Activated T-helper 1 cell treated with anti-CD3 and anti-CD28 coated beads, Interleukin-12 subunit alpha, Interleukin-12 subunit beta, Interleukin-2, Interleukin-4 antibody, amounts not matched to agents 30 ng/mL and 10 ng/mL and 1 ng/mL, durations not matched to agents 14 hours and 24 hours and 36 hours (primary cell): ENCODE measurements around the gene AP3S1. TPM values are rescaled to one million over a fixed set of nuclear protein-coding genes. Genes with fewer than 3 reads are reported as not detected.
"Not testable (repeated sequence)": the region's sequence is repeated elsewhere in the genome, so short reads cannot be mapped to it uniquely, and the experiment has no call there.

Experiments
- DNase-seq: peaks from one replicate; pipeline ENCODE4 v3.0.0; 2021; ENCODE audit warnings: low spot score
- H3K27ac Mint-ChIP-seq: one replicate; pipeline ENCODE4 v1.8.0; 2021; ENCODE audit warnings: mild to moderate bottlenecking, mixed read lengths
- H3K27me3 Mint-ChIP-seq: one replicate; pipeline ENCODE4 v1.8.0; 2022; ENCODE audit warnings: mild to moderate bottlenecking, moderate library complexity, mixed read lengths; ENCODE audit not compliant: insufficient read depth
- H3K36me3 Mint-ChIP-seq: one replicate; pipeline ENCODE4 v1.8.0; 2021; ENCODE audit warnings: low read depth, mixed read lengths
- H3K4me1 Mint-ChIP-seq: one replicate; pipeline ENCODE4 v1.8.0; 2021; ENCODE audit warnings: low read depth, mixed read lengths
- H3K4me3 Mint-ChIP-seq: one replicate; pipeline ENCODE4 v1.8.0; 2021; ENCODE audit warnings: mild to moderate bottlenecking, moderate library complexity, mixed read lengths
- H3K9me3 Mint-ChIP-seq: one replicate; pipeline ENCODE4 v1.8.0; 2021; ENCODE audit warnings: mixed read lengths
- intact Hi-C: fragments of 100-400 bp; cut with micrococcal nuclease; formaldehyde crosslinking; loops from one replicate; pipeline ENCODE4 v1.15.1; 2024
- total RNA-seq: library from RNA; stranded (reverse); gene quantifications from 2 replicates; pipeline ENCODE4 v1.2.3, GENCODE V29; 2022

Gene AP3S1
- total RNA-seq, 1 donor from 2014 or later: 49.7 TPM

- Mint-ChIP-seq H3K4me3 (no peak overlapping the region), H3K36me3 (no peaks in the 10 kb centered on the region), H3K27ac (no peak overlapping the region), H3K27me3 (peaks cover 4% of the 10 kb centered on the region), H3K9me3 (peaks cover 10% of the 10 kb centered on the region), H3K4me1 (peaks cover 17% of the 10 kb centered on the region)
- DNase-seq: no peak
- intact Hi-C loops: no loop called here
Measured at GRCh38 chr5:115857057-115857479, 15.3 kb downstream of the AP3S1 start.

GRCh38 chr5:115857626-115858349 lies 16.1 kb downstream of the AP3S1 start:
- Mint-ChIP-seq H3K4me1 (peaks cover 17% of the 10 kb centered on the region), H3K36me3 (no peaks in the 10 kb centered on the region), H3K4me3 (no peak overlapping the region), H3K27ac (no peak overlapping the region), H3K27me3 (peaks cover 4% of the 10 kb centered on the region), H3K9me3 (peaks cover 10% of the 10 kb centered on the region)
- intact Hi-C loops: no loop called here
- DNase-seq: no peak

- Mint-ChIP-seq H3K4me3 (no peak overlapping the region), H3K9me3 (peaks cover 7% of the 10 kb centered on the region), H3K36me3 (no peaks in the 10 kb centered on the region), H3K27ac (no peak overlapping the region), H3K4me1 (peaks cover 12% of the 10 kb centered on the region), H3K27me3 (peaks cover 4% of the 10 kb centered on the region)
- DNase-seq: no peak
- intact Hi-C loops: no loop called here
Measured at GRCh38 chr5:115858396-115858795, 16.7 kb downstream of the AP3S1 start.

GRCh38 chr5:115859378-115859777 lies 17.6 kb downstream of the AP3S1 start:
- peaks cover 10% of the 10 kb centered on the region for H3K4me1 Mint-ChIP-seq
- peaks cover 1% of the 10 kb centered on the region for H3K9me3 Mint-ChIP-seq
- peaks cover 4% of the 10 kb centered on the region for H3K27me3 Mint-ChIP-seq
- no peaks in the 10 kb centered on the region for H3K36me3 Mint-ChIP-seq
- no peak overlapping the region for H3K27ac Mint-ChIP-seq
- H3K4me3 Mint-ChIP-seq: no peak overlapping the region
- intact Hi-C loops: no loop called here
- no peak for DNase-seq

GRCh38 chr5:115869256-115869795 lies 27.6 kb downstream of the AP3S1 start:
- H3K27me3 Mint-ChIP-seq: no peaks in the 10 kb centered on the region
- H3K9me3 Mint-ChIP-seq: peaks cover 2% of the 10 kb centered on the region
- H3K4me3 Mint-ChIP-seq: no peak overlapping the region
- peaks cover 9% of the 10 kb centered on the region for H3K36me3 Mint-ChIP-seq
- intact Hi-C loops: no loop called here
- no peak overlapping the region for H3K27ac Mint-ChIP-seq
- H3K4me1 Mint-ChIP-seq: no peaks in the 10 kb centered on the region
- DNase-seq: no peak

GRCh38 chr5:115872447-115872846 lies 30.7 kb downstream of the AP3S1 start:
- Mint-ChIP-seq H3K36me3 (peaks cover 13% of the 10 kb centered on the region), H3K4me3 (no peak overlapping the region), H3K4me1 (no peaks in the 10 kb centered on the region), H3K27ac (no peak overlapping the region), H3K27me3 (no peaks in the 10 kb centered on the region), H3K9me3 (no peaks in the 10 kb centered on the region)
- intact Hi-C loops: no loop called here
- DNase-seq: no peak

- H3K27ac Mint-ChIP-seq: no peak overlapping the region
- H3K36me3 Mint-ChIP-seq: peaks cover 14% of the 10 kb centered on the region
Measured at GRCh38 chr5:115873392-115873791, 31.7 kb downstream of the AP3S1 start.

GRCh38 chr5:115875447-115875846 lies 33.7 kb downstream of the AP3S1 start:
- intact Hi-C loops: no loop called here
- DNase-seq: no peak
- Mint-ChIP-seq H3K4me3 (no peak overlapping the region), H3K36me3 (peaks cover 20% of the 10 kb centered on the region), H3K9me3 (peaks cover 16% of the 10 kb centered on the region), H3K27ac (no peak overlapping the region), H3K27me3 (no peaks in the 10 kb centered on the region), H3K4me1 (no peaks in the 10 kb centered on the region)

More at GRCh38 chr5:115873392-115873791, 31.7 kb downstream of the AP3S1 start:
- Mint-ChIP-seq H3K4me3 (no peak overlapping the region), H3K27me3 (no peaks in the 10 kb centered on the region), H3K4me1 (no peaks in the 10 kb centered on the region), H3K9me3 (peaks cover 7% of the 10 kb centered on the region)
- intact Hi-C loops: no loop called here
- no peak for DNase-seq

GRCh38 chr5:115877342-115877741 lies 35.6 kb downstream of the AP3S1 start:
- DNase-seq, intact Hi-C loops, H3K4me3 Mint-ChIP-seq, H3K4me1 Mint-ChIP-seq, H3K27ac Mint-ChIP-seq, H3K27me3 Mint-ChIP-seq: not testable (repeated sequence)
- Mint-ChIP-seq H3K36me3 (peaks cover 13% of the 10 kb centered on the region), H3K9me3 (peaks cover 16% of the 10 kb centered on the region)

- H3K36me3 Mint-ChIP-seq, H3K27me3 Mint-ChIP-seq, DNase-seq, intact Hi-C loops, H3K4me3 Mint-ChIP-seq, H3K27ac Mint-ChIP-seq, H3K4me1 Mint-ChIP-seq: not testable (repeated sequence)
- H3K9me3 Mint-ChIP-seq: peaks cover 16% of the 10 kb centered on the region
Measured at GRCh38 chr5:115882434-115882833, 40.7 kb downstream of the AP3S1 start.

GRCh38 chr5:115884704-115885103 lies 43.0 kb downstream of the AP3S1 start:
- Mint-ChIP-seq H3K27ac (no peak overlapping the region), H3K27me3 (no peaks in the 10 kb centered on the region), H3K36me3 (peaks cover 3% of the 10 kb centered on the region), H3K9me3 (peaks cover 5% of the 10 kb centered on the region), H3K4me3 (no peak overlapping the region), H3K4me1 (no peaks in the 10 kb centered on the region)
- intact Hi-C loops: no loop called here
- DNase-seq: no peak

- DNase-seq, H3K4me3 Mint-ChIP-seq, H3K27ac Mint-ChIP-seq, intact Hi-C loops, H3K27me3 Mint-ChIP-seq, H3K9me3 Mint-ChIP-seq, H3K36me3 Mint-ChIP-seq, H3K4me1 Mint-ChIP-seq: not testable (repeated sequence)
Measured at GRCh38 chr5:115885208-115885607, 43.5 kb downstream of the AP3S1 start.

- H3K27me3 Mint-ChIP-seq: no peaks in the 10 kb centered on the region
- H3K4me3 Mint-ChIP-seq: no peak overlapping the region
- H3K4me1 Mint-ChIP-seq: no peaks in the 10 kb centered on the region
- DNase-seq: no peak
- H3K36me3 Mint-ChIP-seq: no peaks in the 10 kb centered on the region
- intact Hi-C loops: no loop called here
- H3K9me3 Mint-ChIP-seq: no peaks in the 10 kb centered on the region
- no peak overlapping the region for H3K27ac Mint-ChIP-seq
Measured at GRCh38 chr5:115888027-115888426, 46.3 kb downstream of the AP3S1 start.
